Natural killer cell (primary cell): Measurements from ENCODE around the gene NEBL. TPM values are rescaled to one million over a fixed set of nuclear protein-coding genes. Genes with fewer than 3 reads are reported as not detected.

Experiments
- ATAC-seq, 3 donors: fragments of 150-1000 bp in 2 of 3; fragments of 200-7000 bp in 1 of 3; cut with Tn5 transposase; 1 replicate in 1 of 3; 2 replicates in 2 of 3; pipeline ENCODE4 v1.10.0; 2021; ENCODE audit warnings: mild to moderate bottlenecking in 2 of 3, moderate library complexity in 2 of 3
- DNase-seq, 2 donors: peaks; one replicate each; pipeline versions ENCODE4 v3.0.0 to v3.0.0-alpha.2; 2013 to 2021; ENCODE audit warnings: mixed read lengths in 1 of 2
- H3K27ac ChIP-seq: one replicate; pipeline ENCODE4 v1.5.1; 2013; ENCODE audit warnings: mild to moderate bottlenecking, low read length
- H3K27me3 ChIP-seq: one replicate; pipeline ENCODE4 v1.6.1; 2013; ENCODE audit warnings: low read length; ENCODE audit not compliant: control insufficient read depth, insufficient read depth
- H3K36me3 ChIP-seq: one replicate; pipeline ENCODE4 v1.6.1; 2013; ENCODE audit warnings: low read length; ENCODE audit not compliant: control insufficient read depth, insufficient read depth
- H3K4me1 ChIP-seq: one replicate; pipeline ENCODE4 v1.6.1; 2013; ENCODE audit warnings: low read length; ENCODE audit not compliant: control insufficient read depth, insufficient read depth
- H3K4me3 ChIP-seq: one replicate; pipeline ENCODE4 v1.5.1; 2013; ENCODE audit warnings: low read length
- H3K9me3 ChIP-seq: one replicate; pipeline ENCODE4 v1.6.1; 2013; ENCODE audit warnings: low read length; ENCODE audit not compliant: control insufficient read depth, insufficient read depth
- H3K27ac Mint-ChIP-seq, 2 donors: one replicate each; pipeline ENCODE4 v1.8.0; 2022; ENCODE audit warnings: mild to moderate bottlenecking in 2 of 2, mixed read lengths in 2 of 2, moderate library complexity in 1 of 2
- H3K27me3 Mint-ChIP-seq, 2 donors: one replicate each; pipeline ENCODE4 v1.8.0; 2022; ENCODE audit warnings: low read depth in 2 of 2, mixed read lengths in 2 of 2
- H3K36me3 Mint-ChIP-seq: one replicate; pipeline ENCODE4 v1.8.0; 2022; ENCODE audit warnings: mixed read lengths
- H3K4me1 Mint-ChIP-seq, 2 donors: one replicate each; pipeline ENCODE4 v1.8.0; 2022; ENCODE audit warnings: mixed read lengths in 2 of 2
- H3K4me3 Mint-ChIP-seq: one replicate; pipeline ENCODE4 v1.8.0; 2022; ENCODE audit warnings: mild to moderate bottlenecking, moderate library complexity, mixed read lengths
- H3K9me3 Mint-ChIP-seq, 2 donors: one replicate each; pipeline ENCODE4 v1.8.0; 2022; ENCODE audit warnings: mixed read lengths in 2 of 2
- WGBS: methylation state at CpG from one replicate; pipeline ENCODE4 v1.1.7; 2013; ENCODE audit warnings: missing lambda C conversion rate; ENCODE audit not compliant: insufficient coverage; 5-methylcytosine and 5-hydroxymethylcytosine counted together
- intact Hi-C: fragments of 100-400 bp; cut with micrococcal nuclease; formaldehyde crosslinking; loops from one replicate; pipeline ENCODE4 v1.14.2; 2022
- total RNA-seq, 4 donors: library from RNA; stranded (reverse); fragments of 120-200 nt in 1 of 4; gene quantifications; one replicate each; pipeline versions ENCODE4 v1.2.3 to v1.2.4, GENCODE V29; 2013 to 2022
- TF ChIP-seq, protein P1 (sequence below): fragments of 200-600 bp; IDR thresholded peaks from one replicate; pipeline ENCODE4 v1.8.0; 2022; ENCODE audit warnings: antibody characterized with exemption

The NEBL gene
- total RNA-seq, 3 donors from 2014 or later (not counting 1 experiment from before 2014, with no cell fraction given): 1.1 to 1.5 TPM; not detected in 1

DNA sequence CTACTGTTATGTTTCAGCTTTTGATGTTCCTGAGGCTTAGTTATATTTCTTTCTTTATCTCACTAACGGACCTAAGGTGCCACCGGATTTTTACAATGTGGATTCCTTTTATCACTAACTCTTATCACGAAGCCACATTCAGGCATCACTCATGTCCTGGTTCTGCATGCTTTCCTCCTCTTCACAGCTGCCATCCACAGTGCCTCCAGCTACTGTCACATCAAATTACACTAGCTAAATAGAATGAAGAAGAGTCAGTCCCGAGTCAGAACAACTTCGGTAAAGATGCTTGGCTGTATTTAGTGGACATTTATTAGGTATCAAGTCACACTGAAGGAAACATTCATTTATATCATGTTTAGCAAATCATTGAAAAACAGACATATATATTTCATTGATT lies 153.2 kb downstream of the NEBL start:
- no peak for DNase-seq
- no peaks in the 10 kb centered on the region for H3K9me3 ChIP-seq
- Mint-ChIP-seq H3K4me1 (peaks cover 31 to 38% of the 10 kb centered on the region in 2 donors), H3K27ac (no peak overlapping the region), H3K27me3 (peaks cover 0 to 7% of the 10 kb centered on the region in 2 donors), H3K9me3 (no peaks in the 10 kb centered on the region), H3K36me3 (peaks cover 7% of the 10 kb centered on the region), H3K4me3 (no peak overlapping the region)
- H3K27ac ChIP-seq: no peak overlapping the region
- TF ChIP-seq, protein P1, sequence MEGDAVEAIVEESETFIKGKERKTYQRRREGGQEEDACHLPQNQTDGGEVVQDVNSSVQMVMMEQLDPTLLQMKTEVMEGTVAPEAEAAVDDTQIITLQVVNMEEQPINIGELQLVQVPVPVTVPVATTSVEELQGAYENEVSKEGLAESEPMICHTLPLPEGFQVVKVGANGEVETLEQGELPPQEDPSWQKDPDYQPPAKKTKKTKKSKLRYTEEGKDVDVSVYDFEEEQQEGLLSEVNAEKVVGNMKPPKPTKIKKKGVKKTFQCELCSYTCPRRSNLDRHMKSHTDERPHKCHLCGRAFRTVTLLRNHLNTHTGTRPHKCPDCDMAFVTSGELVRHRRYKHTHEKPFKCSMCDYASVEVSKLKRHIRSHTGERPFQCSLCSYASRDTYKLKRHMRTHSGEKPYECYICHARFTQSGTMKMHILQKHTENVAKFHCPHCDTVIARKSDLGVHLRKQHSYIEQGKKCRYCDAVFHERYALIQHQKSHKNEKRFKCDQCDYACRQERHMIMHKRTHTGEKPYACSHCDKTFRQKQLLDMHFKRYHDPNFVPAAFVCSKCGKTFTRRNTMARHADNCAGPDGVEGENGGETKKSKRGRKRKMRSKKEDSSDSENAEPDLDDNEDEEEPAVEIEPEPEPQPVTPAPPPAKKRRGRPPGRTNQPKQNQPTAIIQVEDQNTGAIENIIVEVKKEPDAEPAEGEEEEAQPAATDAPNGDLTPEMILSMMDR: no peak
- no peak for ATAC-seq
- WGBS: 84% methylated on average over 3 of the region's 5 CpGs
- H3K36me3 ChIP-seq: no peaks in the 10 kb centered on the region
- intact Hi-C loops: no loop called here
- H3K4me3 ChIP-seq: no peak overlapping the region
- no peaks in the 10 kb centered on the region for H3K4me1 ChIP-seq
- no peaks in the 10 kb centered on the region for H3K27me3 ChIP-seq

- Histone ChIP-seq H3K9me3 (no peaks in the 10 kb centered on the region), H3K27me3 (no peaks in the 10 kb centered on the region), H3K4me3 (no peak overlapping the region), H3K36me3 (no peaks in the 10 kb centered on the region), H3K4me1 (no peaks in the 10 kb centered on the region), H3K27ac (no peak overlapping the region)
- ATAC-seq (no peak), DNase-seq (no peak)
- no peaks in the 10 kb centered on the region for H3K9me3 Mint-ChIP-seq
- H3K27me3 Mint-ChIP-seq: peaks cover 6 to 9% of the 10 kb centered on the region in 2 donors
- WGBS: 96% methylated on average over 3 of the region's 4 CpGs
- TF ChIP-seq, protein P1: no peak
- peaks cover 21 to 28% of the 10 kb centered on the region in 2 donors for H3K4me1 Mint-ChIP-seq
- intact Hi-C loops: no loop called here
- no peak overlapping the region for H3K4me3 Mint-ChIP-seq
- H3K36me3 Mint-ChIP-seq: no peaks in the 10 kb centered on the region
- no peak overlapping the region for H3K27ac Mint-ChIP-seq
Observed at GRCh38 chr10:20742737-20743541, 154.2 kb downstream of the NEBL start.

DNA sequence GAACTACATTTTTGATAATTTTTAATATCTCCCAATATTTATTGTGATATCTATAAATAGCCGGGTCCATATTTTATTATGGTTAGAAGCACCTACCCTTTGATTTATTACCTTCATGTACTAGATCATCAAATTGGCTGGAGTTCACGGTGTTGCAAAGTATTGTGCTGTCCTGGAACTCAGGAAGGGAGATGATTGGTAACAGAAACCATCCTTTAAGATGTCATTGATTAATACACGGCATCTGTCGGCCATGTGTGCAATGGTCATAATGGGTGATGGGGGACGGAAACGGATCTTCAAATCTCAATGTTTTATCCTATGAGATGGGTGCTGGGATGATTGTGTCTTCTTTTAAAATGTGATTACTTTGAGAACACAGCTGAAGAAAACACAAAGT lies 157.0 kb downstream of the NEBL start:
- no peak for DNase-seq
- WGBS: 93% methylated on average over 5 of the region's 6 CpGs
- intact Hi-C loops: no loop called here
- no peak for ATAC-seq
- no peaks in the 10 kb centered on the region for H3K36me3 Mint-ChIP-seq
- H3K27me3 Mint-ChIP-seq: peaks cover 9 to 18% of the 10 kb centered on the region in 2 donors
- Histone ChIP-seq H3K36me3 (no peaks in the 10 kb centered on the region), H3K4me3 (no peak overlapping the region), H3K4me1 (no peaks in the 10 kb centered on the region), H3K9me3 (no peaks in the 10 kb centered on the region), H3K27ac (no peak overlapping the region), H3K27me3 (no peaks in the 10 kb centered on the region)
- H3K4me3 Mint-ChIP-seq: no peak overlapping the region
- H3K9me3 Mint-ChIP-seq: no peaks in the 10 kb centered on the region
- peaks cover 9 to 17% of the 10 kb centered on the region in 2 donors for H3K4me1 Mint-ChIP-seq
- H3K27ac Mint-ChIP-seq: no peak overlapping the region
- TF ChIP-seq, protein P1: no peak
